Vagina (tissue), 2 donors: ENCODE measurements around the gene YOD1. TPM values are rescaled to one million over a fixed set of nuclear protein-coding genes. Genes with fewer than 3 reads are reported as not detected.
A peak's percentile ranks its signal among the peaks of the same experiment; 100 is the strongest.
"Not testable (repeated sequence)": the region's sequence is repeated elsewhere in the genome, so short reads cannot be mapped to it uniquely, and the experiment has no call there.

Source experiments
- DNase-seq, 2 donors: peaks; one replicate each; pipeline ENCODE4 v3.0.0-alpha.2; 2017; ENCODE audit errors: extremely low spot score in 2 of 2
- H3K27ac ChIP-seq: fragments of 200-600 bp; sonication (generic); one replicate; pipeline ENCODE4 v1.5.1; 2019
- H3K27me3 ChIP-seq: fragments of 200-600 bp; sonication (generic); one replicate; pipeline ENCODE4 v1.5.1; 2019
- H3K36me3 ChIP-seq, 2 donors: fragments of 200-600 bp; sonication (generic); one replicate each; pipeline ENCODE4 v1.5.1; 2017 to 2019
- H3K4me1 ChIP-seq: fragments of 200-600 bp; sonication (generic); one replicate; pipeline ENCODE4 v1.5.1; 2019
- H3K4me3 ChIP-seq, 2 donors: fragments of 200-600 bp; sonication (generic); 1 replicate in 1 of 2; 2 replicates in 1 of 2; pipeline ENCODE4 v1.5.1; 2016 to 2019
- H3K9me3 ChIP-seq: fragments of 200-600 bp; sonication (generic); one replicate; pipeline ENCODE4 v1.5.1; 2019
- POLR2A ChIP-seq, 2 donors: fragments of 450-650 bp; IDR thresholded peaks; one replicate each; pipeline ENCODE4 v1.6.1; 2017; ENCODE audit warnings: antibody characterized with exemption in 2 of 2, mild to moderate bottlenecking in 2 of 2, moderate library complexity in 2 of 2
- POLR2AphosphoS5 ChIP-seq, 2 donors: sonication (generic); formaldehyde crosslinking; IDR thresholded peaks; one replicate each; pipeline ENCODE4 v1.9.0; 2017; ENCODE audit warnings: antibody characterized with exemption in 2 of 2, mild to moderate bottlenecking in 2 of 2, low read depth in 1 of 2; ENCODE audit not compliant: insufficient read depth in 1 of 2
- intact Hi-C: fragments of 100-400 bp; cut with DNase I; formaldehyde crosslinking; loops from one replicate; pipeline ENCODE4 v1.15.1; 2023
- total RNA-seq: library from RNA; depleted of rRNA; stranded (reverse); fragments of >200 nt; gene quantifications from one replicate; pipeline ENCODE4 v1.2.3, GENCODE V29; 2016
- TF ChIP-seq, protein P1 (sequence below), 3 experiments: fragments of 450-650 bp in 2 of 3; fragments of 200-600 bp in 1 of 3; sonication (generic) in 1 of 3; IDR thresholded peaks; one replicate each; pipeline ENCODE4 v1.5.1; 2017 to 2019; ENCODE audit warnings: antibody characterized with exemption in 3 of 3, mild to moderate bottlenecking in 2 of 3, moderate library complexity in 2 of 3

YOD1 gene
- total RNA-seq, 1 donor from 2014 or later = 25.3 TPM

- intact Hi-C loops = no loop called here
- Histone ChIP-seq H3K4me1 (peaks cover 43% of the 10 kb centered on the region), H3K27ac (no peak overlapping the region), H3K36me3 (peaks cover 0 to 12% of the 10 kb centered on the region in 2 donors), H3K27me3 (no peaks in the 10 kb centered on the region), H3K9me3 (no peaks in the 10 kb centered on the region), H3K4me3 (no peak overlapping the region)
- DNase-seq = no peak
- TF ChIP-seq POLR2A (IDR thresholded peaks at IDR 0.05) (no peak), POLR2AphosphoS5 (IDR thresholded peaks at IDR 0.05; ENCODE audit: insufficient read depth in 1 of 2, low read depth in 1 of 2) (no peak)
- TF ChIP-seq, protein P1, sequence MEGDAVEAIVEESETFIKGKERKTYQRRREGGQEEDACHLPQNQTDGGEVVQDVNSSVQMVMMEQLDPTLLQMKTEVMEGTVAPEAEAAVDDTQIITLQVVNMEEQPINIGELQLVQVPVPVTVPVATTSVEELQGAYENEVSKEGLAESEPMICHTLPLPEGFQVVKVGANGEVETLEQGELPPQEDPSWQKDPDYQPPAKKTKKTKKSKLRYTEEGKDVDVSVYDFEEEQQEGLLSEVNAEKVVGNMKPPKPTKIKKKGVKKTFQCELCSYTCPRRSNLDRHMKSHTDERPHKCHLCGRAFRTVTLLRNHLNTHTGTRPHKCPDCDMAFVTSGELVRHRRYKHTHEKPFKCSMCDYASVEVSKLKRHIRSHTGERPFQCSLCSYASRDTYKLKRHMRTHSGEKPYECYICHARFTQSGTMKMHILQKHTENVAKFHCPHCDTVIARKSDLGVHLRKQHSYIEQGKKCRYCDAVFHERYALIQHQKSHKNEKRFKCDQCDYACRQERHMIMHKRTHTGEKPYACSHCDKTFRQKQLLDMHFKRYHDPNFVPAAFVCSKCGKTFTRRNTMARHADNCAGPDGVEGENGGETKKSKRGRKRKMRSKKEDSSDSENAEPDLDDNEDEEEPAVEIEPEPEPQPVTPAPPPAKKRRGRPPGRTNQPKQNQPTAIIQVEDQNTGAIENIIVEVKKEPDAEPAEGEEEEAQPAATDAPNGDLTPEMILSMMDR (IDR thresholded peaks at IDR 0.05) = no peak
Measured at GRCh38 chr1:207045453-207045852, 5.6 kb downstream of the YOD1 start.

DNA sequence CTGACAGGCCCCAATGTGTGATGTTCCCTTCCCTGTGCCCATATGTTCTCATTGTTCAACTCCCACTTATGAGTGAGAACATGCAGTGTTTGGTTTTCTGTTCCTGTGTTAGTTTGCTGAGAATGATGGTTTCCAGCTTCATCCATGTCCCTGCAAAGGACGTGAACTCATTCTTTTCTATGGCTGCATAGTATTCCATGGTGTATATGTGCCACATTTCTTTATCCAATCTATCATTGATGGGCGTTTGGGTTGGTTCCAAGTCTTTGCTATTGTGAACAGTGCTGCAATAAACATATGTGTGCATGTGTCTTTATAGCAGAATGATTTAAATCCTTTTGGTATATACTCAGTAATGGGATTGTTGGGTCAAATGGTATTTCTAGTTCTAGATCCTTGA is 9.6 kb downstream of the YOD1 start:
- DNase-seq, H3K4me3 ChIP-seq, intact Hi-C loops, H3K9me3 ChIP-seq, H3K27me3 ChIP-seq, H3K36me3 ChIP-seq, H3K27ac ChIP-seq: not testable (repeated sequence)
- H3K4me1 ChIP-seq = peaks cover 19% of the 10 kb centered on the region

DNA sequence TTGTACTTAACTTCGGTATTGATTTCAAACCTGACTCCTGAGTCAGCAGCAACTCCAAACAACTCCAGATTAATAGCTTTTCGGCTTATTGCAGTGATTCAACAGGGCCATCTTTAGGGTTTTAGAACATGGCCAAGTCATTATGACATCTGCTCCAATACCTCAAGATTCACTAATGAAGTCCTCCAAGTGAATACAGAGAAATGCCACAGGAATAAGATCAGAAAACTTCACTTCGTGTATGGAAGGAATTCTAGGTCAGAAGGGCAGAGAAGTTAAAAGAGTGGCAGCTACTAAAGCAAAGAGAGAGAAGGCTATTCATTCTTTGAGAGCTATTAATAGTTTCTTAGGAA is 10.9 kb downstream of the YOD1 start:
- DNase-seq = no peak
- H3K27ac ChIP-seq = no peak overlapping the region
- no peak overlapping the region for H3K4me3 ChIP-seq
- intact Hi-C loops = no loop called here
- no peaks in the 10 kb centered on the region for H3K27me3 ChIP-seq
- peaks cover 7% of the 10 kb centered on the region for H3K4me1 ChIP-seq
- no peaks in the 10 kb centered on the region for H3K36me3 ChIP-seq
- TF ChIP-seq, protein P1 (IDR thresholded peaks at IDR 0.05) = no peak
- no peak for TF ChIP-seq POLR2A (IDR thresholded peaks at IDR 0.05)
- no peak for TF ChIP-seq POLR2AphosphoS5 (IDR thresholded peaks at IDR 0.05; ENCODE audit: insufficient read depth in 1 of 2, low read depth in 1 of 2)
- H3K9me3 ChIP-seq = no peaks in the 10 kb centered on the region

DNA sequence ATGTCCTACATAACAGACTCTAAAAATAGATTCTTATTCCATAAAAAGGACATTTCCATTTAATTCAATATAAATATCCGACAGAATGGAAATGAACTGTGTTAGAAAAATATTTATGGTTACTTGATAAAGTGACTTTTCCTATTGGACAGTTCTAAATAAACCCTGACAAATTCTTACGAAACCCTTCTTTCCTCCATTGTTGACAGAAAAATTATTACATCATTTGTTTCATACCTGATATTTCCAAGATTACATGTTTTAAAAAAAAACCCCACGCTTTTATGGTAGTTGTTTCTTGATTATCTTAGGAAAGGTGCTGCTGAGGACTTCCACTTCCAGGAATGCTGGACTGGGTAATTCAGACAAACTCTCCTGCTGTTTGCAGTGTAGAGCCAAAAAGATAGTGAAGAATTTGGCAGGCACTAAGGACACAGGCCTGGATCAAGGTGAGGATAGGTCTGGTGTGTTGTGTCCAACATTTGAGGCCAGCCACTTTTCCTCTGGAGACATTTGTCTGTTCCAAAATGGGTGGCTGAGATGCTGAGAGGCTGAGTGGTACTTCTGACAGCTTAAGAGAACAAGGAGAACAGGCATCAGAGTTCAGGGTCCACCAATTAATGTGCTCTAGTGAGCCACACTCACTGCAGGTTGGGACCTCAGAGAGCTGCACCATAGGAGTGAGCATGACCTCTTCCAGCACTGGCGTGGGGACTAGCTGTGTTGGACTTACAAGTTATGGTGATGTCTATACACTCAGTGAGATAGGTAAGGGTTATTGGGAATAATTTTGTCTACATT is 11.4 kb downstream of the YOD1 start:
- Histone ChIP-seq H3K36me3 (no peaks in the 10 kb centered on the region), H3K9me3 (no peaks in the 10 kb centered on the region), H3K4me3 (no peak overlapping the region), H3K27ac (no peak overlapping the region), H3K27me3 (no peaks in the 10 kb centered on the region), H3K4me1 (peaks cover 6% of the 10 kb centered on the region)
- intact Hi-C loops = no loop called here
- TF ChIP-seq POLR2A (IDR thresholded peaks at IDR 0.05) = no peak
- no peak for TF ChIP-seq POLR2AphosphoS5 (IDR thresholded peaks at IDR 0.05; ENCODE audit: insufficient read depth in 1 of 2, low read depth in 1 of 2)
- TF ChIP-seq, protein P1 (IDR thresholded peaks at IDR 0.05) = no peak
- peak in 1 of 2 donors; percentile 74 for DNase-seq

GRCh38 chr1:207036865-207037264 is 14.1 kb downstream of the YOD1 start:
- Histone ChIP-seq H3K36me3 (no peaks in the 10 kb centered on the region), H3K4me3 (no peak overlapping the region), H3K27ac (no peak overlapping the region), H3K27me3 (no peaks in the 10 kb centered on the region), H3K4me1 (peaks cover 6% of the 10 kb centered on the region), H3K9me3 (no peaks in the 10 kb centered on the region)
- TF ChIP-seq POLR2AphosphoS5 (IDR thresholded peaks at IDR 0.05; ENCODE audit: insufficient read depth in 1 of 2, low read depth in 1 of 2) (no peak), POLR2A (IDR thresholded peaks at IDR 0.05) (no peak)
- TF ChIP-seq, protein P1 (IDR thresholded peaks at IDR 0.05) = no peak
- no peak for DNase-seq
- intact Hi-C loops = no loop called here
